ENCODE data around the gene ZNF519.

Gene ZNF519

DNA sequence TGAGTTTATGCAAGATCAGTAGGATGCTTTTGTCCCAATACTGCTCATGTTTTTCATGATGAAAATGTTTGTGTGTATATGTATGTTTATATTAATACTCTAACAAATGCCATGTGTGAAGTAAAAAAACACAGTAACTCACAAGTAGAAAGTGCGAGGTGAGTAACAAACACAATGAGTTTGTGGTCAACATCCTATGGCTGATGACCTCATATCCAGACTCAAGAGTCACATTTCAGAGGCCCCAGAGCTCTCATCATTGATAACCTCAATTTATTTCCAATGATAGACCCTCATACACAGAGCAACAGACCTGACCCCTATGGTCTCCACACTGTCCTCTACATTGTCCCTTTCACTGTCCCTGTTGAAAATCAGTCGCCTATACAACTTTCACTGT is 34.5 kb downstream of the ZNF519 start:
- DNase-seq (ENCODE audit: low read depth) = no peak

DNA sequence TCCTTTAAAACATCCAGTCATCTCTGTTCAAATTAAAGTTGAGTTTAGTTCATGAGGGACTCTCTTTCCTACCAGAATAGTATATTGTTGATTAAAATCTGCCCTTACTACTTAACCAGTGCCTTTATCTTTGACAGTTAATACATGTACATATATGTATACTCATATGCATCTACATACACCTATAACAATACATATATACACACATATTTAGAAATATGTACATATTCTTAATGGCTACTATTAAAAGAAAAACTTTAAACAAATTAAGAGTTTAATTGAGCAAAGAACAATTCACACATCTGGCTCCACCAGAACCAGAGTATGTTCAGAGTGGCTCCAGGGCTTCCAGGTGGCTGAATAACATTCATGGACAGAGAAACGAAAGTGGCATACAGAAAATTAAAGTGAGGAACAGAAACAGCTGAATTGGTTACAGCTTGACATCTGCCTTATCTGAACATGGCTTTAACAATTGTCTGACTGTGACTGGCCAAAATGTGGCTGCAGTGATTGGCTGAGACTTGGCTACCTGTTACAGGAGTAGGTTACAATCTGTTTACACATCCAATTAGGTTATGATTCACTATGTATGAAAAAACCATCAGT is 38.8 kb downstream of the ZNF519 start:
- DNase-seq (ENCODE audit: low read depth) = no peak

DNA sequence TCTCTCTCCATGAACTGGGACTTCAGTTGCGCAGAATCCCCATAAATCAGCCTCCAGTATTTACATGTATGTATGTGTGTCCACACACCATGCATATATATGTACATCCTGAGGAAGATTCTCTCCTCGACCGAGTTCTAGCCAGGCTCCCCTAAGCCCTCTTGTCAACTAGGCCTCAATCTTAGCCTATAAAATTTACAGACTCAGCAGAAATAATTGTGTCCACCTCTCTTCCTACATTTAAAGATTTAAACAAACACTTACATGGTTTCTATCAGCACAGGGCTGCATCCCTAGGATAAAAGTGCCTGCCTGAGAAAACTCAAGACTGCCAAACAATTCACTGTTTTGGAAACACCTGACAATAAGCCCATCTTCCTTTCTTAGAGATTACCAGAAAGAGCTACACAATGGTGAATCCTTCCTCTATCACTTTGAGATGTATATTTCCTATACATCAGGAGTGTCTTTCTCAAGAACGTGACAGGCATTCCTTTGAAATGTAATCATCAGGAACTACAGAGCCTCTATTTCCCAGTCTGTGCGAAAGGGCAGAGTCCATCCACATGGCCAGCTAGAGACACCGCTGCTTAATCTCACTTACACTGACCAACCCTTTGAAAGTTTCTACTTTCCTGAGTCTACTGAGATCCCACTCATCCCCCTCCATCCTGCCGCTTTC is 39.5 kb downstream of the ZNF519 start:
- no peak for DNase-seq (ENCODE audit: low read depth)

DNA sequence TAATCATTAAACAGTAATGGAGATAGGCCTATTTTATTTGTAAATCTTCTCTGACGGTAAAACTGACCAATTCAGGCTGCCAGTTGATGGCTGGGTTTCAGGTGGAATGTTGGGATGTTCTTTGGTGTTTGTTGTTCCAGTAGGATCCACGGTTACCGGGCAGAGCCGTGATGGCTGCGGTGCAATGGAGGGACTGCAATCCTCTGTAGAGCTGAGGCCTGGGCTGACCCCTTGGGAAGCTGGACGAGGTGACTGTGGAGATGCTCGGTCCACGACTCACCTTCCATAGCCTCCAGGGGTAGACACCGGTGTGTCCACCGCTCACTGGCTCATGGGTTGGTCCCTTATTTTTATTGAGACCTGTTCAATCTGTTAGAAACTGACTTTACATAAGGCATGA is 42.5 kb downstream of the ZNF519 start:
- DNase-seq (ENCODE audit: low read depth) = no peak

DNA sequence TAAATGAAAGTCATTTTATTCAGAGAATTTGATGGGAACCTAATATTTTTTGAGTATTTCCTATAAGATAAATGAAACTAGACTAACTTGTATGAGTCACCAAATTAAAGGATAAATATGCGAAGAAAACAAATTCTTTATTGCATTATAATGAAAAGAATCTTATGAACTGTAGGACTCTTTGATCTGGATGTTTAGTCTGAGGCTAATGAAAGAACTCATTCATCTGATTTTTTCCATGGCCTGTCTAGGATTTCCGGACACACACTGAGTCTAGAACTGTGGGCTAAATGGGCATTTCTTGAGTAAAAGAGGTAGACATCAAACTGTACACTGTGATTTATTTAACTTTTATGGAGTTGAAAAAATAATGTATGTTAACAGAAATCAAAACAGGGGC is 43.0 kb downstream of the ZNF519 start:
- no peak for DNase-seq (ENCODE audit: low read depth)

DNA sequence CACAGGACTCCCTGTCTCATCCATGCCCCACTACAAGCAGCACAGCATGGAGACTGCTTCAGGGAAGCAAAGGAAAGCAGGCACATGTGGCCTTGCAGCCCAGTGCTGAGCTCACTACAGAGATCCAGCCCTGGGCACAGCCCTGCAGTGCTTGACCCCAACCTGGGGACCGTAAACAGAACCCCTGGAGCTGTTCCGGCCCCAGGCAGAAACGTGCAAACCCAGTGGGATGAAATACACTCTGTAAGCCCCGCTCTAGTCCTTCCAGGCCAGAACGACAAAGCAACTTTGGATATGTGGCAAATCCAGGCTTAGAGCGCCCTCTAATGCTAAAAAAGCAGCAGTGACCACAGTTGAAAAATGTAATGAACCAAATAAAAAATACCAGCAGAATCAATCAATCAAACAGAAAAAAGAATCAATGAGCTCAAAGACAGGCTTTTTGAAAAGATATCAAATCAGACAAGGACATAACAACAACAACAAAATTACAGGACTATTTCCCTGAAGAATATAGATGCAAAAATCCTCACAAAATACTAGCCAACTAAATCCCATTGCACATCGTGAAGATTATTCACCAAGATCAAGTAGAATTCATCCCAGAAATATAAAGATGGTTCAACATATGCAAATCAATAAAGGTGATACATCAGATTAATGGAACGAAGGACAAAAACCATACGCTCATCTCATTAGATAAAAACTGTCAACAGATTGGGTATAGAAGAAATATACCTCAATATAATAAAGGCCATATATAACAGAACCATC is 45.6 kb downstream of the ZNF519 start:
- peak; percentile 3 for DNase-seq (ENCODE audit: low read depth)

DNA sequence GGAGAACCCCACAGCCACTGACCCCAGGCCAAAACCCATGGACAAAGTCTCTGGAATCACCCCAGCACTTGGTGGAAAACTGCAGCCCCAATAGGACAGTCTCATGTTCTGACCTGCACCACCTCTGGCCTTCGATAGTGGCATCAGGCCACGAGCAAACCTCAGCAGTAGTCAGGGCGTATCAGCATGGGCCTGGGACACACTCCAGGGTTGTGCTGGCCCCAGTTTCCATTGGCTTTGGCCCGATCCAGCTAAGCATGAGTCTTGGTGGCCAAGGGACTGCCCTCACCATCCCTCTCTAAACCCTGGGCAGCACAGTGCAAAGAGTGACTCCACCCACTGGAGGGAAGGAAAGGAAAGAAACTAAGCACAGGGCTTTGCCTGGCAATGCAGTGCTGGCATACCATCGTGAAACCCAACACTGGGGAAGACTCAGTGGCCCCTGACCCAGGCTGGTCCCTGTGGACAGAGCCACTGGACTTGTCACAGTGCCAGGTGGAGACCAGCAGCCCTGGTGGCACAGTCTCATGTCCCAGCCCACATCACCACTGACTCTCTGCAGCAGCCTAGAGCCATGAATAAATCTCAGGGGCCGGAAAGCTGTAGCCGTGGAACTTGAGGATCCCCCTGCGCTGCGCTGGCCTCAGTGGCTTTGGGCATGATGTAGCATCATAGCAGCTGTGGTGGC is 46.3 kb downstream of the ZNF519 start:
- no peak for DNase-seq (ENCODE audit: low read depth)

DNA sequence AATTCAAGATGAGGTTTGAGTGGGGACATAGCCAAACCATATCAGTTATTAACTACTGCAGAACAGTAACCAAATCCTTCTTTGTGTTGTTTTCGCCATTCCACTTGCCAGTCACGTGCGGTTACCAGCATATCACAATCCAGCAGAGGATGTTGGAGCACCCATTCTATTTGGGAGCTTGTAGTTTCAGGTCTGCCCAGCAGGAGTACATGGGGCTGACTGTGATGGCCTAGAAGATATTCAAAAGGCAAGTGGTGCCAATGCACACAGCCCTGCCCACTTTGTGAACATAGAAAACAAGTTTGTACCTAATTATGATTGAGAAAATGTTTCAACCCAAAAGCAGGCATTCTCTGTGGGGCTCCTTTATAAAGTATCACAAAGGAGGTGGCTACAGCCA is 57.0 kb downstream of the ZNF519 start:
- DNase-seq (ENCODE audit: low read depth) = no peak

DNA sequence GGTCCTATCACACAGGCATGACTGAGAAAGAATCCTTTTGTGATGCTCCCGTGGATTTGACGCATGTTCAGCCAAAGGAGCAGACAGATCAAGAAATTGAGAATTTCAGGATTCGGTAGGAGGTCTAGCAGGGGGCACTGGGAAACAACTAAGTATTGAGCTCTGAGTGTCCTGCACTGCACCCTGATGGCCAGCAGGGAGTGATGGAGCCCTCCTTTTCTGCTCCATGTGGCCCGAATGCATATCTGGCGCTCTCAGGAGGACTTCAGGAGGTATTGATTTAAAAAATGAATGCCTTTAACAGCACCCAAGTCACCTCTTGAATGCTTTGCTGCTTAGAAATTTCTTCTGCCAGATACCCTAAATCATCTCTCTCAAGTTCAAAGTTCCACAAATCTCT is 58.0 kb downstream of the ZNF519 start:
- no peak for DNase-seq (ENCODE audit: low read depth)

DNA sequence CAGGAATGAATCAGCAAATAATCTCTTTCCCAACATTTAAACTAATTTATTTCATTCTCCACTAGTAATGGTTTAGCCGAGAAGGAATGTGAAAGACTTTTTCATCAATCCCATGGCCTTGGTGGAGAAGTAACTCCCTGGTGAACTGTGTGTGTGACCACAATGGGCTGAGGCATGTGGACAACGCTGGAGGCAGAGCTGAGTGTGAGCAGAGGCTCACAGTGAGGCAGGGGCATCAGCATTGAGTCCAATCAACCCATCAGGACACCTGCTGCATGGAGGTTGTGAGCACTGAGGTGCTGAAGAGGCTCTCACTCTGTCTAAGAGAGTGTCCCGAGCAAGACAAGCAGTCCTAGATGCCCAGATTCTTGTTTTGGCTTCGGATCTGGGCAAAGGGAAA is 78.6 kb downstream of the ZNF519 start:
- no peak for DNase-seq (ENCODE audit: low read depth)

All from fibroblast of the conjunctiva (primary cell).